Testis (tissue), 2 donors: ENCODE measurements around the gene CARMIL3.
"Not testable (repeated sequence)": the region's sequence is repeated elsewhere in the genome, so short reads cannot be mapped to it uniquely, and the experiment has no call there.

ENCODE experiments used
- POLR2A ChIP-seq: fragments of 450-650 bp; IDR thresholded peaks from one replicate; pipeline ENCODE4 v1.6.1; 2017; ENCODE audit warnings: antibody characterized with exemption, mild to moderate bottlenecking, moderate library complexity
- TF ChIP-seq, protein P1 (sequence below), 3 experiments: fragments of 450-650 bp in 2 of 3; fragments of 200-600 bp in 1 of 3; sonication (generic) in 1 of 3; IDR thresholded peaks; one replicate each; pipeline ENCODE4 v1.5.1; 2016 to 2019; ENCODE audit warnings: antibody characterized with exemption in 3 of 3, mild to moderate bottlenecking in 2 of 3, moderate library complexity in 1 of 3

DNA sequence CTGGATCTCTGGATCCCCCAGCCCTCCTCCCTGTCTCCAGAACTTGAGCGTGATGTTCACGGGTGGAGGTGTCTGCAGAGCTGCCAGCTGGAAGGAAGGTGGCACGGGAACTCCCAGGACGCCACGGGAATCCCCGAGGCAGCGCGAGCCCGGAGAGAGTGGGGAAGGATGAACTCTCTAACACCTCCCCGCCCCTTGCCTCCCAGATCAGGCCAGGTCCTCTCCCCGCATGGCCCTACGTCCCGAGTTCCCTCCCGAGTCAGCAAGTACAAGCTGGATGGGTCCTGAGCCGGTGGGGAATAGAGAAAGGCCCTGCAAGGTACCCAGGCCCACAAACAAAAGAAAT is 45.4 kb upstream of the CARMIL3 start:
- TF ChIP-seq, protein P1, sequence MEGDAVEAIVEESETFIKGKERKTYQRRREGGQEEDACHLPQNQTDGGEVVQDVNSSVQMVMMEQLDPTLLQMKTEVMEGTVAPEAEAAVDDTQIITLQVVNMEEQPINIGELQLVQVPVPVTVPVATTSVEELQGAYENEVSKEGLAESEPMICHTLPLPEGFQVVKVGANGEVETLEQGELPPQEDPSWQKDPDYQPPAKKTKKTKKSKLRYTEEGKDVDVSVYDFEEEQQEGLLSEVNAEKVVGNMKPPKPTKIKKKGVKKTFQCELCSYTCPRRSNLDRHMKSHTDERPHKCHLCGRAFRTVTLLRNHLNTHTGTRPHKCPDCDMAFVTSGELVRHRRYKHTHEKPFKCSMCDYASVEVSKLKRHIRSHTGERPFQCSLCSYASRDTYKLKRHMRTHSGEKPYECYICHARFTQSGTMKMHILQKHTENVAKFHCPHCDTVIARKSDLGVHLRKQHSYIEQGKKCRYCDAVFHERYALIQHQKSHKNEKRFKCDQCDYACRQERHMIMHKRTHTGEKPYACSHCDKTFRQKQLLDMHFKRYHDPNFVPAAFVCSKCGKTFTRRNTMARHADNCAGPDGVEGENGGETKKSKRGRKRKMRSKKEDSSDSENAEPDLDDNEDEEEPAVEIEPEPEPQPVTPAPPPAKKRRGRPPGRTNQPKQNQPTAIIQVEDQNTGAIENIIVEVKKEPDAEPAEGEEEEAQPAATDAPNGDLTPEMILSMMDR (IDR thresholded peaks at IDR 0.05), result not testable (repeated sequence)
- not testable (repeated sequence) for TF ChIP-seq POLR2A
